A172 (cell line): Measurements from ENCODE around the gene SLX9. TPM values are rescaled to one million over a fixed set of nuclear protein-coding genes. Genes with fewer than 3 reads are reported as not detected.

Experiments used
- DNase-seq: peaks from one replicate; pipeline ENCODE4 v3.0.0-alpha.2; 2015; ENCODE audit warnings: low spot score
- total RNA-seq: library from RNA; depleted of rRNA; stranded (reverse); fragments of >200 nt; shearing (Covaris generic); gene quantifications from 2 replicates; pipeline ENCODE4 v1.2.3, GENCODE V29; 2014

Gene SLX9
- total RNA-seq, 1 experiment from 2014 or later = 42.6 TPM

GRCh38 chr21:44959376-44960091, 19.7 kb downstream of the SLX9 start:
- DNase-seq = no peak

- DNase-seq = no peak
These were observed 20.6 kb downstream of the SLX9 start for GRCh38 chr21:44960141-44961092.

DNA sequence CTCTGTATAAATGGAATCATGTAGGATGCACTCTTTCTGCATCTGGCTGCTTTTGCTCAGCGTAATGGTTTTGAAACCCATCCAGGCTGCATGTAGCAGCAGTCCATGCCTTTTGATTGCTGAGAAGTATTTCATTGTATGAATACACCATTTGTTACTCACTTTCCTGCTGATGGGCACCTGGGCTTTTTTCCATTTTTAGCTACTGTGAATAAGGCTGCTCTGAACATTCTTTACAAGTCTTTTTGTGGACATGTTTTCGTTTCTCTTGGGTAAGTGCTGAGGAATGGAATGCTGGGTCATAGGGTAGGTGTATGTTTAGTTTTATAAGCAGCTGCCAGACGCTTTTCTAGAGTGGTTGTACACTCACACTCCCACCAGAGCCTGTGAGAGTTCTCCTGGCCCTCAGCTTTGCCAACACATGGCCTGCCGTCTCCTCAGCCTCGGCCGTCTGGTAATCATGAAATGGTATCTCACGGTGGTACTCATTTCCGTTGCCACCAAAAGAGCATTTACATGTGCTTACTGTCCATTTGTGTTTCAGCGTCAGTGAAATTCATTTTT, 22.7 kb downstream of the SLX9 start:
- peak; percentile 95 for DNase-seq

DNA sequence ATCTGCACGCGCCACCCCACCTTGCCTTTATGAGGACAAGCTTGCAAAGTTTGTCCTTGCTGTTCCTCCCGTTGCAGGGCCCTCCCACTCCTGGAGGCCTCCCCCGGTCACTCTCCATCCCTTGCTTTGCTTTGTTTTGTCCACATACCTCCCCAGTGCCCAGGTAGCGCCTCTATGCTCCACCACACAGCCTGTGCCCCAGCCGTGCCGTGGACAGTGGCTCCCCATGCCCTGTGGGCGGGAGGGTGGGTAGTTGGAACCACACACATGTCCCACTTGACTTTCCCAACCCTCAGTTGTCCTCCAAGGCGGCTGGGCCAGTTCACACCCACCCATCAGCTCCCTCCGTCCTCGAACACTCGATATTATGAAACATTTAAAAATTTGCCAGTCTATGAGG, 24.6 kb downstream of the SLX9 start:
- DNase-seq = no peak

DNA sequence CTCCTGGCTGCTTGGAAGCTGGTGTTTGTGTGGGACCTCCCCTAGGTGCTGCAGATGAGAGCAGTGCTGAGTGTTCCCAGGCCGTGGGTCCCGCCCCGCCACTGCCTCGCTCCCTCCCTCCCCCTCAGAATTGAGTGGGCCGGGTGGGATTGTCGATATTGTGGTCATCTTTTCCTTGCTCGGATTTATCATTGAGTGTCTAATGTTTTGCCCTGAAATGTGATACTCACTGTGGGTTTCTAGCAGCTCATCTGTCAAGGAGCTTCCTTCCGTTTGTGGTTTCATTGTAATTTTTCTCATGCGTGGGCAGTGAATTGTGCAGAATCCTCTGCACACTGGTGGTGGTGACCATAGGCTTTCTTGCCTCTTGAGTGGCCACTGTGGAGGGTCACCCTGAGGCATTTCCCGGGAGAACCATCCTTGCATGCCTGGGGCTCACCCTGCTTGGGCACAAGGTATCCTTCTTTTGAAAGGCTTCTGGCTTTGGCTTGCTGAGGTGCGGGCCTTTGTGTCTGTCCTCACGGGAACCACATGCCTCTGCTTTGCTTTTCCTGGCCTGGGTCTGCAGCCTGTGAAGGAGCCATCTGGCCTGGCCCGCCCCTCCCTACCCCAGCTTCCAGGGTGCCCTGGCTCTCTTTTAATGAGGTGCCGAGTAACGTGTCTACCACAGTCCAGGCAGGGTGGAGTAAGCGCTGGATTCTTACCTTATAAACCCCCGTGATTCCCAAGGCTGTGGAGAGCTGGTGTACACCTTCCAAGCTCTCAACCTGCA, 25.6 kb downstream of the SLX9 start:
- DNase-seq = no peak

GRCh38 chr21:44966135-44967081, 26.6 kb downstream of the SLX9 start:
- DNase-seq = no peak

- no peak for DNase-seq
These were observed 27.5 kb downstream of the SLX9 start for GRCh38 chr21:44967082-44968047.

DNA sequence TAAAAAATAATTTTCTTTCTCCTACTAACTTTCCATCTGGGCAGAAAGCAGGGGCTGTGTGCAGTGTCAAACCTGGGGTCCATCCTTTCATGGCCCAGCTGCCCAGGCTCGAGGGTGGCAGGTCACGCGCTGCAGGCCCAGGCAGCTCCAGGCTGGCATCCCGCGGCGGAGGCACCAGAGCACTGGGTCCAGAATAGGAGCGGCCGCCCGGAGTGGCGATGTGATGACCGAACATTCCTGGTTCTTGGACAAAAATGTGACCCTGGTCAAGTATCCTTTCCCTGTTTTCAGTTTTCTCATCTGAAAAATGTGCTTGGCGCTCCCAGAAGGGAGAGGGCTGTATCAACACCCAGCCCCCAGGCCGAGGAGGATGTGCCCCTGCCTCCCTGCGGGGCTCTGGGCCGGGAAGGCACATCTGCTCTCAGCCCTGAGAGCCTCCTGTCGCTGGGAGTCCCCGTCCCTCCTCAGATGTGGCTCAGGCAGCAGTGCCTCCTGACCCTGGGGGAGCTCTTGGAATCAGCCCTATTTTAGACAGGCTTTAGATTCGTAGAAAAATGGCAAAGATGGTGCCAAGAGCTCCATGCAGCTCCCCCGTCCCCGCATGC, 29.3 kb downstream of the SLX9 start:
- DNase-seq = no peak

GRCh38 chr21:44969931-44970755, 30.3 kb downstream of the SLX9 start:
- peak; percentile 86 for DNase-seq

GRCh38 chr21:44970766-44971671, 31.2 kb downstream of the SLX9 start:
- DNase-seq = no peak

GRCh38 chr21:44971672-44971995, 31.8 kb downstream of the SLX9 start:
- no peak for DNase-seq

- DNase-seq = peak; percentile 63
These were observed 32.5 kb downstream of the SLX9 start for GRCh38 chr21:44972301-44972814.

GRCh38 chr21:44972821-44973220, 33.0 kb downstream of the SLX9 start:
- DNase-seq = peak; percentile 90

GRCh38 chr21:44973598-44973997, 33.8 kb downstream of the SLX9 start:
- no peak for DNase-seq

GRCh38 chr21:44974676-44975075, 34.8 kb downstream of the SLX9 start:
- DNase-seq = no peak

DNA sequence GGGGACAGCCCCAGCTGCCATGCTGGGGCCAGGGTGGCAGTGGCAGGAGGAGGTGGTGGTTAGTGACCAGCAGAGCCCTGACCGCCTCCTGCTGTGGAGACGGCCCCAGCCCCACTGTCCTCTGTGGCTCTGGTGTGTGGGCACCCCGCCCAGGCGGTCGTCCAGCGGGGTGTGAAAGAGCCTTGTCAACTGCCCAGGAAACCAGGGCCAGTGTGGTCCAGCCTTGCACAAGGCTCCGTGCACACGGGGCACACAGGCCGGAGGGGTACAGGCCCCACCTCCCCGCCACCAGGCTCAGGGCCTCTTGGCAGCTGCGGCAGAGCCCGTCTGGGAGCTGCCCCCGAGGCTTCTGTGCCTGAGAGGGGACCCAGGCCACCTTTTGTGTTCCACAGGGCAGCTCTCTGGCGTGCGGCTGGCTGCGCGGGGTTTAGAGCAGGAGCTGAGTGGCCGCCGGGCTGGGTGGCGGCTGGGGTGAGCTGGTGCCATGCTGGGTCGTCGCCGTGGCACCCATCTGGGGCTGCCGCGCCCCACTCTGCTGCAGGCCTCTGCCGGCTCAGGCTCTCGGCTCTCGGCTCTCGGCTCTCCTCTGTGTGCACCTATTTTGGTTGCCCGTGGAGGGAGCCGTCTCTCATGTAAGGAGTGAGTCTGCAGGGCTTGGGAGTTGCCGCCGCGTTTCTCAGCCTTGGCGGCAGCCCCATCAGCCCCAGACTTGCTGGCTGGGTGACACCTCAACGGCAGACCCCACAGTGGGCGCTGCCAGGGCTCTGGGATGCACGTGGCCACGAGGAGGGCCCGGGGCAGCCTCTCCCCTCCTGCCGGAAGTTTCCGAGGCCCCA, 36.1 kb downstream of the SLX9 start:
- DNase-seq = no peak
